DMS53 treated with DMSO at 0.1 percent for 48 hours (cell line): Measurements from ENCODE around the gene UROS.

Experiments used
- DNase-seq: peaks from one replicate; lab custom pipeline; 2025; ENCODE audit not compliant: unreplicated experiment; lab: John Stamatoyannopoulos, UW

Gene UROS

GRCh38 chr10:125822878-125823662, at the start of gene UROS, which contains the start of gene BCCIP:
Gene UROS, minus strand, starts transcription at chr10:125823258. Its CDS starts 6,759 bp downstream, at chr10:125816499.
Gene BCCIP, plus strand, starts transcription at chr10:125823546. Its CDS starts 12 bp downstream, at chr10:125823558.
- DNase-seq = peak; percentile 82

DNA sequence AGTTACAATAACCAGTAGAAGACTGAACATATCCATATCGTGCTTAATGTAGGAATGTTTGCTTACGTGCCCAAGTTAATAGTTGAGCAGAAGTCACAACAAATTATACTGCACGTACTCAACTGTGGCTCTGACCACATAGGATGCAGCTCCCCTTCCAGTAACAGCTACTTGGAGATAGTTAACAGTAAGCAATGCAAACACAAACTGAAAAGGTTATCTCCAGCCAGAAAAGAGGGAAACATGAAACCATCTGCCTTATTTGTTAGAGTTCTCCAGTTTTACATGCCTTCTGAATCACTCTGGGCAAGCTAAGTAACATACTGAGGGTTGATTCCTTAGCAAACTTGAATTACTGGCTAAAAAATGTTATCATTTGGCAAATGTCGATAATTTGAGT, 48.3 kb upstream of the UROS start:
- DNase-seq = peak; percentile 30

DNA sequence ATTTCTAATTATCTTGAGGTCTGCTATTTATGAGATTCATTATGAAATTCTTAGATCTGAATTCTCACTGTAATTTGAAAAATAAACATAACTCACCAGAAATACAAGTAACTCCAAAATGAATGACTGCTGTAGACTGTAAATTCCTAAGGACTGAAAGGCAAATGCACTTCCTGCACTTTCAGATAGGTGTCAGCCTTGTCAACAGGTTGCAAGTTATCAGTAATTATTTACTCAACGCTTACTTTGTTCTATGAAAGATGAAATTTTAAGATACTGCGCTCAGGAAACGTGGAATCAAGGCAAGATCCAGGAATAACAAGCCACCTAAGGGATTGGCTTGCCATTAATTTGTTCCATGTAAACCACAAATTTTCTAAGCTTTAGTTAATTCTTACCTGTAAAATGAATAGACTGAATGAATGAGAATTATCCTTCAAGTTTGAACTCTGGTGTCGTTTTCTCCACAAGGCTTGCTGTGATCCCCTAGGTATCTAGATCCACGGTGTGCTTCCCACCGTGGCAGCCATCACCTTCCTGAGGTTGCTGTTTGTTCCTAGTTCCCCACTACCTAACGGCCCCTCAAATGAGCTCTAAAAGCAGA, 45.4 kb upstream of the UROS start:
- peak; percentile 57 for DNase-seq

GRCh38 chr10:125866421-125867029, 43.5 kb upstream of the UROS start:
- DNase-seq = no peak

DNA sequence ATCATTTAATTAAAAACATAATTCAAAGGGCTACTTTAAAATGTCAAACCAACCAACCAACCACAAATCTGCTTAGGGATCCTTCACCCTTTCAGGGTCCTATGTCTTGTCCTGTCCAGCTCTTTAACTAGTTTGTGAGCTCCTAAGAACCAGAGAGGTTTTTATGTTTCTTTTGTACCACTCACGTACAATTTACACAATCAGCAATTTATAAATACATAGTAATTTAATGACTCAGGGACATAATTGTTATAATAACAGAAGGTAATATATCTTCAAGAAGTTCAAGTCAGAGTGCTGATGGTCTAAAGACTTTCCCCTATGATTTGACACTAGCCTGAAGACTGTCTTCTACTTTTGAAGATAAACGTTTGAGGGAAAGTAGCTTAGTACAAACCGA, 42.1 kb upstream of the UROS start:
- DNase-seq = no peak

- DNase-seq = peak; percentile 75
These were observed 36.2 kb upstream of the UROS start for GRCh38 chr10:125859128-125859817.

DNA sequence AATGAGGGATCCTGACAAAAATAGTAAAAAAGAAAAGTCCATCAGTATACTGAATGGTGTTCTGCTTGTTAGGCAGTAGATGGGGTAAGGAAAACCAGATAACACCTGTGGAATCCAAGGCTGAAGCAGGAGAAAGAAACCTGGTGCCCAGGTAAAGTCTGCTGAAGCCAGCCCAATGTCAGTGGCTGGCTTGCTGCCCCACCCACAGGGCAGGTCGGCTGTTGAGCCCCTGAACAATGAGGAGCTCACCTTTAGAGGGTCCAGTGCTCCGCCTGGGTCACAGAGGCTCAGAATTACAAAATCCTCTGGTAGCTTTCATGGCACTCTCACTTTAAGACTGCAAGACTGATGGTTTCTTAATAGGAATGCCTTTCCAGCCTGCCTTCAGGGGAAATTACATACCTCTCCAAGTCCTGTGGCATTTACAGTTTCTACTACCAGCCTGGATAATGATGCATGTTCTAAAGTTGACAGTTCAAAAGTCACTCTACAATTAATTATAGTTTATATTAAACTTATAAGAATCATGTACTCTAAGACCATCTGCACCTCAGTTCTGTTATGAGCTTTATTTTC, 34.2 kb upstream of the UROS start:
- no peak for DNase-seq

DNA sequence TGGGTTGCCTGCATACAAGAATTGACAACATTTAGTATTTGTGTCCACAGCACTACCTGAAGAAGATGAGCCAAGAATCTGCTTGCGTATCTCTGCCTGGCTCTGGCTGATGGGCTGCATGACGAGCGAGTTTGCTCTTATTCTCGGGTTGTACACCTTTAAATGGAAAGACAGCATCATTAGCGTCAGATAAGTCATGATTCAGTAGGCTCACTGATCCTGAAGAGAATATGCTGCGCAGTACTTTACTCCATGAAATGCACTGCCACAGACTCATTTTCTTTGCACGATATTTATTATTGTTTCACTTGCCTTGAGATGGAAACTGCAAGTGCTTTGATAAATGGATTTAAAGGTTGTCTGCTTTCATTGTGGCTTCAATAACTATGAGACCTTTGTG, 29.4 kb upstream of the UROS start:
- DNase-seq = no peak

- no peak for DNase-seq
These were observed 28.0 kb upstream of the UROS start for GRCh38 chr10:125850766-125851731.

GRCh38 chr10:125849448-125849847, 26.4 kb upstream of the UROS start:
- DNase-seq = no peak

GRCh38 chr10:125848857-125849256, 25.8 kb upstream of the UROS start:
- DNase-seq = no peak

GRCh38 chr10:125848371-125848770, 25.3 kb upstream of the UROS start:
- DNase-seq = no peak

- no peak for DNase-seq
These were observed 23.8 kb upstream of the UROS start for GRCh38 chr10:125846894-125847293.

DNA sequence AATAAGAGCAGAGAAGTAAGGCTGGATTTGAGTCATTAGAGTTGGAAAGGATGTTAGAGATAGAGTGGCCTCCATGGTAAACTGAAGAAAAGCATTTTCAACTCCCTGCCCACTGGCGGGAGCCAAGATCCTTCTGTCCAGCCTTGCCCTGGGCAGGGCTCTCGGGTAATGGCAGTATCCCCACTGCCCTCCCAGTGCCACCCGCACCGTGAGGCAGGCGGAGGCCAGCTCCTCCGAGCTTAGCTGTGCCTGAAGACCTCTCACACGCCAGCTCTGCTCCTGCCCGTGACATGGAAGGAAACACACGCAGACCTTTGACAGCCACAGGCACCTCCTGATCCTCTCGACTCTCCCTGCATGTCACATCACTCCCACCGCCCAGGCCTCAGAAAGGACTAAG, 22.6 kb upstream of the UROS start:
- DNase-seq = no peak

GRCh38 chr10:125844751-125845221, 21.7 kb upstream of the UROS start:
- no peak for DNase-seq

DNA sequence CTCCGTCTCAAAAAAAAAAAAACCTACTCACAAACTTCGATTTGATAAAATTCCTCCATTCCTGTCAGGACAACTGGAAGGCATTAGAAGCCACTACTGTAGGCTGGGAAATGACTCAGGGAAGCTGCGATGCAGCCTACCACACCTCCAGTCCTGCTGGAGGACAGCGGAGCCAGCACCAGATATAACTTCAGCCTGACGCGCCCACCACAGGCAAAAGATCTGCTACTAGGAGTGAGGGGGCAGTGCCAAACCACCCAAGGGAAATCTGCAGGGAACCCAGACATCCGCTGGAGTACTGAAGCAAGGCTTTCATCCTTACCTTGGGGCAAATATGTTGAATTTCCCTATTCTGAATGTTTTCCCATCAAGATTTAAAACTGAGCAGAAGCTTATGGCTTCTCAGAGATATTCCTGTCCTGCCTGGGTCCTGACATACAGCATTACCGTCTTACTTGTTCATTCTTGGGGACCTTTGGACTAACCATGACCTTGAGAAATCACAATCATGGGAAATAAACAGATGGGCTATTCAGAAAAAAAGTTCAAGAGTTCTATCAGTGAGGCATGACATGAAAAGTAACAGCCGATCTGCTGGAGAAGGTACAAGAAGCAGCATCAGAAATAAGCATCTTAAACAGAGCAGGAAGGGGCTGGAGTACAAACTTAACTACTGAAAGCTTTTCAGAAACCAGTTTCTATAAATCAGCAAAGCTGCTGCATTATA, 20.7 kb upstream of the UROS start:
- no peak for DNase-seq

DNA sequence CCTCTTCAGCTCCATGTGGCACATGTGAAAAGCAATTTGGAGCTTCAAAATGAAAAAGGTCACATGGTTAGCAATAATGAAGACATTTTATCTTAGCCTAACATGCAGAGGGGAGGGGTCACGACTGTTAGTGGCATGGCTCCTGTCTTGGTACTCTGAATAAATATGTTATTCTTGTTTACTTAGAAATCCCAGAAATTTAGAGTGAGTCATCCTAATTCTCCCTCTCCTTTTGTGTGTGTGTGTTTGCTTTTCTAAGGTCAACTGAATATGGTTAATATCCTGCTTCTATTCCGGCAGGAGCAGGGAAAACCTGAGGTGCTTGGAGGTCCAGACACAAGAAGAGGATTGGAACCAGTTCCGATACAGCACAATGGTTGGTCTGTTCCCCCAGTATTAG, 17.9 kb upstream of the UROS start:
- peak; percentile 82 for DNase-seq

- no peak for DNase-seq
These were observed 17.3 kb upstream of the UROS start for GRCh38 chr10:125840406-125840805.
